Esophagus squamous epithelium (tissue), 4 donors: ENCODE data around the gene FTSJ3.

Experiments used
- CTCF ChIP-seq, 6 experiments: fragments of 450-650 bp in 4 of 6; fragments of 200-600 bp in 2 of 6; sonication (generic) in 2 of 6; IDR thresholded peaks; one replicate each; pipeline ENCODE4 v1.5.1; 2016 to 2019; ENCODE audit warnings: antibody characterized with exemption in 6 of 6, mild to moderate bottlenecking in 4 of 6, moderate library complexity in 4 of 6
- POLR2A ChIP-seq, 4 donors: fragments of 450-650 bp; IDR thresholded peaks; one replicate each; pipeline ENCODE4 v1.6.1; 2017; ENCODE audit warnings: antibody characterized with exemption in 4 of 4, mild to moderate bottlenecking in 4 of 4, moderate library complexity in 3 of 4

GRCh38 chr17:63780928-63781327 lies 46.5 kb downstream of the FTSJ3 start:
- TF ChIP-seq CTCF (IDR thresholded peaks at IDR 0.05), result no peak
- no peak for TF ChIP-seq POLR2A (IDR thresholded peaks at IDR 0.05)
